GM18511 (cell line): Measurements from ENCODE around the gene ZNF326.
A peak's percentile ranks its signal among the peaks of the same experiment; 100 is the strongest.
"Not testable (repeated sequence)": the region's sequence is repeated elsewhere in the genome, so short reads cannot be mapped to it uniquely, and the experiment has no call there.

Experiments used
- ATAC-seq: cut with Tn5 transposase; IDR thresholded peaks from one replicate; pipeline ENCODE4 v1.9.1; 2021; ENCODE audit warnings: mild to moderate bottlenecking, moderate library complexity; ENCODE audit not compliant: unreplicated experiment

Gene ZNF326

DNA sequence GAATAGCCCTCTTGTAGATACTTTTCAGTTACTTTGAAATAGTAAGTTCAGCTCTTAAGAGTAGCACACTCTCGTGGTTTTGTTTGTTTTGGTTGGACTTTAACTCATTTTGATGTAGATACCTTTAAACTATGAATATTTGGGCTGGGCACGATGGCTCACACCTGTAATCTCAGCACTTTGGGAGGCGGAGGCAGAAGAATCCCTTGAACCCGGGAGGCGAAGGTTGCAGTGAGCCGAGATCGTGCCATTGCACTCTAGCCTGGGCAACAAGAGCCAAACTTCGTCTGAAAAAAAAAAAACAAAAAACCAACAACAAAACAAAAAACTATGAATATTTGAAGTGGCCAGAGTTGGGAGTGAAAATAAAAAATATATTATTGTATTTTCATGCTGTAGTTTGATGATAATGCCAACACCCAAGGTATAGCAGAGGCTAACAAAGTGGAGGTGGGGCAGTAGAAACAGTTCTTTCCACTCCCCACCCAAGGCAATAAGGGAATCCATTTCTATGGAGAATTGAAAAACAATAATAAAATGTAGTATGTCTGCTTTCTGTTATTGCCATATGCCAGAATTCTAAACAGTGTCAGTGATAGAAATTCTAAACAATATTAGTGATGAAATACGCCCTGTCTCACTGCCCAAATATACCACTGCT is 1.7 kb downstream of the ZNF326 start:
- no peak for ATAC-seq

DNA sequence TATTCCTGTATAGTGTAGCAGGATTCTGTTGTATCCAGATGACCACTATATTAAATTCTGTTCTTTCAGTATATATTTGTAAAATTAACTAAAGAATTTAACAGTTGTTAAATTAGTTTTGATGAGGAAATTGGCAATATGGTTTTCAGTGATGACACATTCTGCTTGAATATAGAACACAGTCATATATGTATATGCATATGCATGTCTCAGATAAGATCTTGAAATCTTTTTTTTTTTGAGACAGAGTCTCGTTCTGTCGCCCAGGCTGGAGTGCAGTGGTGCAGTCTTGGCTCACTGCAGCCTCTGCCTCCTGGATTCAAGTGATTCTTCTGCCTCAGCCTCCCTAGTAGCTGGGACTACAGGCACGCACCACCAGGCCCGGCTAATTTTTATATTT is 2.2 kb downstream of the ZNF326 start:
- ATAC-seq: not testable (repeated sequence)

DNA sequence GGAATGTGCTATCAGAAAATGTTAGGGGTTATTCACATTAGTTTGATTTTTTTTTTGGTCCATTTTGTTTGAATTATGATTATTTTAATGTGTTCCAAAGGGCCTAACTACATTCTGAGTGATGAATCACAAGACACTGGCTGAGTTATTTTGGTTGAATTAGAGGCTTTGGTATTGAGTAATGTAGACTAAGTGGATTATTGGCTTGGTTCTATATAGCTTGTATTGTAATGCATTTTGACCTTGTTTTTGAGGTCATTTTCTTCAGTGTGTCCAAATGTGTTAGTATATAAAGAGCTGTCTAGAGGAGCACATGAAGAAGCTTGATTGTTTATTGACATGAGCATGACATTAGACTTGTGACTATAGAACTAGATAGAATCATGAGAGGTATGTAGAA is 3.4 kb downstream of the ZNF326 start:
- ATAC-seq: no peak

DNA sequence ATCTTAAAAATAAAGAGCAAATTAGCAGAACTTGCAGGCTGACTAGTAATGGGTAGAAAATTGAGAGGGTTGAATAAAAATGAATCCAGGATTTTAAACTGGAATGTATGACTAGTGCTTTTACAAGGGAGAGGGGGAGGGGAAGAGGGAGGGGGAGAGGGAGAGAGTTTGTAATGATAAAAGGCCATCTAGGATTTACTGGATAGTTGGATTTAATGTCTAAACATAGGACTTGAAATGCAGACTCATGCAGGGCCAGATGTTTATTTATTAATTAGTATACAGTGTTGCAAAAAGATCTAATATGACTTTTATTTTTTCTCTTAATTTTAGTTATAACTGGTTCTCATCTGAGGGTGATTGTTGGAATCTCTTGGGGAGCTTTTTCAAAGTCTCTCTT is 4.3 kb downstream of the ZNF326 start:
- ATAC-seq: no peak

DNA sequence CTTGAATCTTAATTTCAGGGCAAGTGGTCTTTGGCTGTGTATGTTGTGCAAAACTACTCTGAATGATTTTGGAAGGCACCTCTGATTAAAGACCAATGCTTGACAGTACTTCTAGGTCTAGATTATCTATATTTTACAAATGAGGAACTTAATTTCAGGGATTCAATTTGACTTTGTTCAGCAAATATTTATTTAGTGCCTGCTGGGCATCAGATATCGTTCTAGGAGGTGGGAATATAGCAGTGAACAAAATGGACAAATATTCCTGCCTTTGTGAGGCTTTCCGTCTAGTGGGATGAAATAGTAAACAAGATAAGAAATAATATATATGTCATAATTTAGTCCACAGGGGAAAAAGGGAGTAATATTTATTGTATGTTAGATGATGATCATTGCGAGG is 4.7 kb downstream of the ZNF326 start:
- ATAC-seq: no peak

DNA sequence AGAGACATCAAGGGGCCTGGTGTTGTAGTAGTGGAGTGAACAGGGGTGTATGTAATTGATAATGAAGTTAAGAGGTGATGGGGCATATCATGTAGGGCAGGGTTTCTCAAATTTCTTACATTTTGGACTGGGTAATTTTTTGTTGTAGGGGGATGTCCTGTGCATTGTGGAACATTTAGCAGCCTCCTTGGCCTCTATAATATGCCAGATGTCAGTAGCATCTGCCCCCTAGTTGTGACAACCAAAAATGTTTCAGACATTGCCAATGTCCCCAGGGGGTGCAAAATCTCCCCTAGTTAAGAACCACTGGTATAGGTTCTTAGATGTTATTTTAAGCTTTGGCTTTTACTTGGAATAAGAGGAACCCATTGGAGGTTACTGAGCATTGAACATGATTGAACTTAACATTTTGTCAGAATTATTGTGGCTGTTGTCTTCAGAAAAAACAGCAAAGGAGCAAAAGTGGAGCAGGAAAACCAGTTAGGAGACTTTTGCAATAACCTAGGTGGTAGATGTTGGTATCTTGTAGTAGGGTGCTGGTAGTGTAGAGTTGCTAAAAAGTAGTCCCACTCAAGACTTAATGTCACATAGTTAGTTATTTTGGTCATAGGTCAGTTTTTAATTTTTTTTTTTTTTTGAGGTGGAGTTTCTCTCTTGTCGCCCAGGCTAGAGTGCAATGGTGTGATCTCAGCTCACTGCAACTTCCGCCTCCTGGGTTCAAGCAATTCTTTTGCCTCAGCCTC is 6.2 kb downstream of the ZNF326 start:
- ATAC-seq: no peak

DNA sequence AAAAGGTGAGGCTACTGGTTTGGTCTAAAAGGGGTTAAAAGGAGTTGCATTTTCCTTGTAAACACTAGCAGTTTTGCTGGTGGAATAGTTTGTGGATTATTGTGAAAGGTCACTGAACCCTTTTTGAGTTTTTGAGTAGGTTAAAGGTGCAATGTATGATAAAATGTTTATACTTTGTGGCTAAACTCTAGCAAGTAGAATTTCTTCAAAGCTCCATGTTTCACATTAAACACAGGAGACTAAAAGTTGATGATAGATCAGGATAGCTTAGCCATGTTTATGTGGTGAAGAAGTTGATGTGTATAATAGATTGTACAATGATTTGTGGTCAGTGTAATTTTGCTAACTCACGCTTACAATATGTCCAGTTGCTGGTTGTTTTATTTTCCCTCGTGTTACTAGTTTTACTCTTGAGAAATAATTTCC is 13.1 kb downstream of the ZNF326 start:
- no peak for ATAC-seq

DNA sequence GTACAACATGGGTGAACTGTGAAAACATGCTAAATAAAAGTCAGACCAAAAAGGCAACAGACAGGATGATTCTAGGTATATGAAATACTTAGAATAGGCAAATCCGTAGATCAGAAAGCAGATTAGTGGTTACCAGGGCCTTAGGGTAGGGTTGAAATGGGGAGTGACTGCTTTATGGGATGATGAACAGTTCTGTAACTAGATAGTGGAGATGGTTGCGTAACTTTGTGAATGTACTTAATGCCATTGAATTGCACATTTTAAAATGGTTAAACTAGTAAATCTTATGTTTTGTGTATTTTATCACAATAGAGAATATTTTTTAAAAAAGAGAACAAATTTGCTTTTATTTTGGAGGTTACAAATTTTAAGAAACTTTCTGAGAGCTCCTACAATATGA is 17.4 kb downstream of the ZNF326 start:
- ATAC-seq: no peak

DNA sequence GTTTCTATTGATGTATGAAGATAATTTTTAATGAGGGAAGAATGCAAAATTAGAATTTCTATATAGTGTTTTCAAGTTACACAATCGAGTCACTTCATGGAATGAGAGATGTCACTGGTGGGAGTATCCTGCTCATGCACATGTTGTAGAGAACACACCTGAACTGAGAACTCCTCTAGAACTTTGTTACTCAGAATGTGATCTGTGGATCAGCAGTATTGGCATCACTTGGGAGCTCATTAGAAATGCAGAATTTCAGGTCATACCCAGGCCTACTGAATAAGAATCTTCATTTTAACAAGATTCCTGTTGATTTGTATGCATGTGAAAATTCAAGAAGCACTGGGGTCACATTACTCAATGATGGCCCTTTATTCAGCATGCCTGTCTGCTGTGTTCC is 28.8 kb downstream of the ZNF326 start:
- no peak for ATAC-seq

DNA sequence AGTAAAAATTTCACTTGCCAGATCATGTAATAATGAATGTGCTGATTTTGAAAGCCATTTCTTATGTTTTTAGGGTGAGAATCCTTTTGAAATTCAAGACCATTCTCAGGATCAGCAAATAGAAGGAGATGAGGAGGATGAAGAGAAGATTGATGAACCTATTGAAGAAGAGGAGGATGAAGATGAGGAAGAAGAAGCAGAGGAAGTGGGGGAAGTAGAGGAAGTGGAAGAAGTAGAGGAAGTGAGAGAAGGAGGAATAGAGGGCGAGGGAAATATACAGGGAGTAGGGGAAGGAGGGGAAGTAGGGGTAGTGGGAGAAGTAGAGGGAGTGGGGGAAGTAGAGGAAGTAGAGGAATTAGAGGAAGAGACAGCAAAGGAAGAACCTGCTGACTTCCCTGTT is 32.4 kb downstream of the ZNF326 start:
- ATAC-seq: no peak

DNA sequence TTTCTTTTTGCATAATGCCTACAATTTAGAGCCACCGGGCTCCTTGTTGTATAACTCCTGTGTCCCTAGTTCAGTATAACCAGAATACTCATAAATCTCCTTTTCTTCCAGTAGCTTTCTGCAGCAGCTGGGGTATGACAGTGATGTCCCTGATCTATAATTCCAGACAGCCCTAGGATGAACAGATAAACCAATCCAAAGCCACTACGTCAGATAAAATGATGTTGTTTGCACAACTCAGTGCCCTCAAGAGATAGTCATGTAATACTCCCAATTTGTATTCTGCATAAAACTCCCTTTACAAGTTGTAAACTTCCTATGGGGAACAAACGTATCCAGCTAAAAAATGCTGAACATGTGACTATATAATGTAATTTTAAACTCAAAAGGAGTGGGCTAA is 44.7 kb downstream of the ZNF326 start:
- no peak for ATAC-seq

DNA sequence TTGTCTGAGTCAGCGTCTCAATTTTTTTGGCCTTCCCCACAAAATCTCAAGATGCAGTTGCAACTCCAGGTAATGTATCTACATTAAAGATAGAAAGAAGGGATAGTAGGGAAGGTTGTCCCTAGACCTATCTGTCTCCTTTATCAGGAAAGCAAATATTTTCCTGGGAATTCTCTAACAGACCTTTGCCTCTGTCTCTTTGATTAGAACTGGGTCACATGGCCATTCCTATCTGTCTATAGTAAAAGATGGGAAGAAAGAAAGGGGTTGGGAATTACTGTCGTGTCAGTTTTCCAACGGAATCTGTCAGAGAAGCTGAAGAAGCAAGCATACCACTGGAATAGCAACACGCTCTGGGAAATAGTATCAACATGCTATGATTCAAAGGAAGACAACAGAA is 48.7 kb downstream of the ZNF326 start:
- no peak for ATAC-seq

DNA sequence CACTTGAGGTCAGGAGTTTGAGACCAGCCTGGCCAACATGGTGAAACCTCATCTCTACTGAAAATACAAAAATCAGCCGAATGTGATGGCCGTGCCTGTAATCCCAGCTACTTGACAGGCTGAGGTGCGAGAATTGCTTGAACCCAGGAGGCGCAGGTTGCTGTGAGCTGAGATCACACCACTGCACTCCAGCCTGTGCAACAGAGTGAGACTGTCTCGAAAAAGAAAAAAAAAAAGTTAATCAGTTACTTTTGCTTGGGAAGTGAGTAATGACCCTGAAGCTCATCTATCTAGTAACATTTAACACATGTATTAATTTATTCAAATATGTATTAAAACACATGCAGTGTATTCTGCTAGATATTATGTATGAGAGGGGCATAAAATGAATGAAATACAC is 49.4 kb downstream of the ZNF326 start:
- no peak for ATAC-seq

DNA sequence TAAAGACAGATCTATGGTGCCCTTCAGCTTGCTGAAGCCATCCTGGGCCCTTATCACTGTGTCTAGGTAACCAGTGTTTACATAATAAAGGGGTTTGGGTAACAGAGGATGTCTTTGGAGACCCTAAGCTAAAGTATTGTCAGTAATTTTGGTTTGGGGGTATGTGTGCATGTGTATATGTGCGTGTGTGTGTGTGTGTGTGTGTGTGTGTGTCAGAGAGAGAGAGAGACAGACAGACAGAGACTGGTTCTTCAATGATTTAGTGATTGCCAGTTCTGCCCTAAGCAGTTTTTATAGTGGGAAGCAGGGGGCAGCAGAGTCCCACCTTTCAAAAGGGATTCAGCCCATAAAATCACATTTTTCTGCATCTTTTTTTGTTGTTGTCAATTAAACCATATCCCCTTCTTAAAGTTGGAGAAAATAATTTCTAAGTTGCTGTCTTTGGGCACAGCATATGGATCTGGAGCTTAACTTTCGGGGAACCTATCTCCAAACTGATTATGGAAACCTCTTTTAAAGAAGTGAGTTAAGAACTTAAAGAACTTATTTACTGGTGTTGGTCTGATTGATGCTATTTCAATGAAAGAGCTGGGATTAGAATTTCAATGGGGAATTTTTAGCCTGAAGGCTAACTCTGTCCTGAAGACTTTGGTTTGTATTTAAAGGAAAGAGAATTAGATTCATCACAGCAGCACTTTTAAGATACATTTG is 51.1 kb downstream of the ZNF326 start:
- peak; percentile 60 for ATAC-seq

DNA sequence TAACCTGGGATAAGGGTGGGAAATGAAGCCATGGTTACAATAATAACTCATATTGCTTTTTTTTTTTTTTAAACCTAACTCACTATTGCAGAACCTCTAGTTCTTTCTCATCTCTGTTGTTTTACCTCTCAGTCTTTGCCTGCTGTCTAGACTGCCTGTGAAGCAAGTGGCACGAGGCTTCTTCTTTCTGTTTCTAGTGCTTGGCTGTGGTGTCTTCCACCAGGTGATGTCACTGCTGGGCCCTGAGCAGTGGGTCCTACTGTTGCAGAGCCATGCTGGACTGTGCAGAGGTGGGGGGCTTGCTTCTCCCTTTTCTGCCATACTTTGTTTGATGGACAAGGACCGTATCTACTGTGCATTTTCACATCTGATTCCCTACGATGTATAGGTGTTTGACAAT is 51.7 kb downstream of the ZNF326 start:
- peak; percentile 65 for ATAC-seq

DNA sequence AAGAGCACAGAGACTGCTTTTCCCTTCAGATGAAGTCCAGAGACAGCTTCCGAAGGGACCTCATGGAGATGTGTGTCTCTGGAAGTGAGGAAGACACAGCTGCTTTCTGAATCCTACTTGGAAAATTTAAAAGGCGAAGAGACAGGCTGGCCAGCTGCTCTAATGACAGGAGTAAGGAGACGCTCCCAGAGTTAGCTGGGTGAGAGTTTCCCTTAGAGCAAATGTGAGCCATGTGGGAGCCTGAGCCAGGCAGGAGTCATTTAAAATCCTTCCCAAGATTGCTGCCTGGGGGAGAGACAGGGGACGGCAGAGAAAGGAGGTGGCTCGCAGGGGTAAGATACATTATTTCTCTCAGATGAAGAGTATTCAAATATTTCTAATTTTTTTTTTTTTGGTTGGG is 53.1 kb downstream of the ZNF326 start:
- no peak for ATAC-seq

DNA sequence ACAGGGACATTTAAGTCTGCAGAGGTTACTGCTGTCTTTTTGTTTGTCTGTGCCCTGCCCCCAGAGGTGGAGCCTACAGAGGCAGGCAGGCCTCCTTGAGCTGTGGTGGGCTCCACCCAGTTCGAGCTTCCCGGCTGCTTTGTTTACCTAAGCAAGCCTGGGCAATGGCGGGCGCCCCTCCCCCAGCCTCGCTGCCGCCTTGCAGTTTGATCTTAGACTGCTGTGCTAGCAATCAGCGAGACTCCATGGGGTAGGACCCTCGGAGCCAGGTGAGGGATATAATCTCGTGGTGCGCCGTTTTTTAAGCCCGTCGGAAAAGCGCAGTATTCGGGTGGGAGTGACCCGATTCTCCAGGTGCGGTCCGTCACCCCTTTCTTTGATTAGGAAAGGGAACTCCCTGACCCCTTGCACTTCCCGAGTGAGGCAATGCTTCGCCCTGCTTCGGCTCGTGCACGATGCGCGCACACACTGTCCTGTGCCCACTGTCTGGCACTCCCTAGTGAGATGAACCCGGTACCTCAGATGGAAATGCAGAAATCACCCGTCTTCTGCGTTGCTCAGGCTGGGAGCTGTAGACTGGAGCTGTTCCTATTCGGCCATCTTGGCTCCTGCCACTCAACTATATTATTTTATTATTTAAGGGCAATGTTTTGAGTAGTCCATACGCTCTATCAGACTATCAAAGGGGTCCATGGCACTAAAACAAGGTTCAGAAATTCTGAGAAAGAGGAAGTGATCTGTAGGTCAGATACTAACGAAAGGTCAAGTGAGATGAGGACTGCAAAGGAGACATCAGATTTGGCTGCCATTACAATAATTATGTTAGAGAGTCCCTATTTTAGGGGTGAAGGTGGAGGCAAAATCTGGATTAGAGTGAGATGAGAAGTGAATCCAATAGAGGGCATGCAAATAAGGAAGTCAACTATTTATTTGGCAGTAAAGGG is 68.1 kb downstream of the ZNF326 start:
- ATAC-seq: not testable (repeated sequence)

DNA sequence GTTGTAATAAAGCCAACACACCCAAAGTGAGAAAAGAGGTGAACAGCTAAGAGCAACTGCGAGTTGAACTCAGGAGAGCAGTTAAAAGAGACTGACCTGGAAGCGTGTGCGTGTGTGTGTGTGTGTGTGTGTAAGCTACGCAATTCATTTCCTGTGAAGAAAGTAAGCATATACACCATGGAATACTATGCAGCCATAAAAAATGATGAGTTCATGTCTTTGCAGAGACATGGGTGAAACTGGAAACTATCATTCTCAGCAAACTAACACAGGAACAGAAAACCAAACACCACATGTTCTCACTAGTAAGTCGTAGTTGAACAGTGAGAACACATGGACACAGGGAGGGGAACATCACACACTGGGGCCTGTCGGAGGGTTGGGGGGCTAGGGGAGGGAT is 69.2 kb downstream of the ZNF326 start:
- not testable (repeated sequence) for ATAC-seq

DNA sequence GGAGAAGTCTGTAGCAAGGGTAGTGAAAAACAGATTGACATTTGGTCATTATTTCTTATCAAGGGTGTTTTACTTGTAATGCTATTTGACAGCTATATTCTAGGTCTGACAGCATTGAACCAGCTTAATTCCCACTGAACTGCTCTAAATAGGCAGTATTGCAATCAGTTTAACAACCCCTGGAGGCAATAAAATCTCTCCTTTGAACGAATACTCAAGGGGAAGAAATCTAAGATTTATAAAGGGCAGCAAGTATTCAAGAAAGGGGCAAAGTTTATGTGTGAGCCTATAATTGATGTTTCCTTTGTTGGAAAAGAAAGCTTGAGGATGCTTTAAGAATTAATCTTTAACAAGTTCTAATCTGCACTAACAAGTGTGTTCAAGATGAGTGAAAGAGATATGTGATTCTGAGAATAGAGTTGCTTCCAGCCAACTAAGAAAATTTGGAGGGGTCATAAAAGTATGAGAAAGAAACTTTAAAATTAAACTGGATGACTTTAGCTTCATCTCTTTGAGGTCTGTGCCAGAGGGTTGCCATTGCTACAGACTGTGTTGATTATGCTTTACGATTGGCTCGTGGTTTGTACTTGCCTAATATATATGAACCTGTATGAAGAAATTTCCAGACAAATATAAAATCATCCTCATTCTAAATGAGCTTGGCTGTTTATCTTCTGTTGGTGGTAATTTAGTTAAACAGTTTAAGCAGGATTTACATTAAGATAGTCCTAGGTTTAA is 72.5 kb downstream of the ZNF326 start:
- ATAC-seq: no peak

DNA sequence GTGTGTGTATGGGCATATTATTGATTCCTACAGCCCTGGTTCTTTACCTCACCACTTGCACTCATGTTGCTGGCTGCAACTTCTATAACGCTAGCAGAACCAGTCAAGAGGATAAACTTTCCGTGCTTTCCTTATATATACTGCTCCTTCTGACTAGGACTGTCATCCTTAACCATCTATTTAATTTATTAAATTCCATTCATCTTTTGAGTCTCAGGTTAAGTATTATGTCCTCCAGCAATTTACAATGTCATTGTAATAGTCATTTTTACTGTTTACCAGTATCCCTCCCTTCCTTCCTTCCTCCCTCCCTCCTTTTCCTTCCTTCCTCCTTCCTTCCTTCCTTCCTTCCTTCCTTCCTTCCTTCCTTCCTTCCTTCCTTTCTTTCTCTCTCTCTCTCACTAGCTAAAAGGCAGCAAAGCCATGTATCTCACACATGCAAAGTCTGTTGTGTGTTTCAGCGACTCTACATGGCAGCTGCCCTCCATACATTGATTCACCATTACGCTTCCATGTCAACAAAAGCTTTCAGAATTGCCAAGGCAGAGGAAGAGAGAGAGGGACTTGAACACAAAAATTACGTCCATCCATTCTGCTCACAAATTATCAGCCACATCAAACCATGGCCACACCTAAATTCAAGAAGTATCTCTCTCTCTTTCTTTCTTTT is 73.8 kb downstream of the ZNF326 start:
- no peak for ATAC-seq
